22Rv1 (cell line): ENCODE measurements around the gene DNAL4.

ENCODE experiments used
- ZFX ChIP-seq: fragments of 450-650 bp; IDR thresholded peaks from 2 replicates; pipeline ENCODE4 v1.6.1; 2017; ENCODE audit warnings: antibody characterized with exemption, borderline replicate concordance
- TF ChIP-seq, protein P1 (sequence below): fragments of 450-650 bp; IDR thresholded peaks from 2 replicates; pipeline ENCODE4 v1.5.1; 2017; ENCODE audit warnings: mild to moderate bottlenecking

DNA sequence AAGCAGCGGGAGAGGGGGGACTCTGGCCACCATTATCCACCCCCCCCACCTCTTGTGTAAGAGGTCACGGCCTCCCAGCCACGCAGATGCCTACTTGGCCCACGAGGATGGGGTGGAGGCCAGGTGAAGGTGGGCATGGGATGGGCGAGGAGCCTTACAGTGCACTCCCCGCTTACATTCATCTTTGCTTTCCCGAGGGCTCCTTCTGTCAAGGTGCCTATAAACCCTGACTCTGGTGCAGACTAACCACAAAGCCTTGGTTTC lies 36.8 kb upstream of the DNAL4 start:
- TF ChIP-seq, protein P1, sequence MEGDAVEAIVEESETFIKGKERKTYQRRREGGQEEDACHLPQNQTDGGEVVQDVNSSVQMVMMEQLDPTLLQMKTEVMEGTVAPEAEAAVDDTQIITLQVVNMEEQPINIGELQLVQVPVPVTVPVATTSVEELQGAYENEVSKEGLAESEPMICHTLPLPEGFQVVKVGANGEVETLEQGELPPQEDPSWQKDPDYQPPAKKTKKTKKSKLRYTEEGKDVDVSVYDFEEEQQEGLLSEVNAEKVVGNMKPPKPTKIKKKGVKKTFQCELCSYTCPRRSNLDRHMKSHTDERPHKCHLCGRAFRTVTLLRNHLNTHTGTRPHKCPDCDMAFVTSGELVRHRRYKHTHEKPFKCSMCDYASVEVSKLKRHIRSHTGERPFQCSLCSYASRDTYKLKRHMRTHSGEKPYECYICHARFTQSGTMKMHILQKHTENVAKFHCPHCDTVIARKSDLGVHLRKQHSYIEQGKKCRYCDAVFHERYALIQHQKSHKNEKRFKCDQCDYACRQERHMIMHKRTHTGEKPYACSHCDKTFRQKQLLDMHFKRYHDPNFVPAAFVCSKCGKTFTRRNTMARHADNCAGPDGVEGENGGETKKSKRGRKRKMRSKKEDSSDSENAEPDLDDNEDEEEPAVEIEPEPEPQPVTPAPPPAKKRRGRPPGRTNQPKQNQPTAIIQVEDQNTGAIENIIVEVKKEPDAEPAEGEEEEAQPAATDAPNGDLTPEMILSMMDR = no peak
- TF ChIP-seq ZFX = no peak
